ENCODE measurements around the gene YTHDF1.

The YTHDF1 gene

GRCh38 chr20:63225082-63225454 is 9.1 kb upstream of the YTHDF1 start (continued):
- peak; percentile 5 for TF ChIP-seq FEZF1 (tag by site-specific recombination; IDR thresholded peaks at IDR 0.05)
- 0 out of 2 replicates have a peak, but pooled peaks have one; percentile 3 for TF ChIP-seq ZXDB (tag by site-specific recombination; IDR thresholded peaks at IDR 0.05)
- no peak for TF ChIP-seq ZNF518A (tag by site-specific recombination; conservative IDR thresholded peaks at IDR 0.05; ENCODE audit: low read depth)
- no peak for TF ChIP-seq ELK4 (IDR thresholded peaks at IDR 0.05; ENCODE audit: borderline replicate concordance, low read depth, low read length)

- H3K9me3 ChIP-seq (ENCODE audit: control insufficient read depth, insufficient read depth, low read depth, low read length): no peaks in the 10 kb centered on the region
- no peak overlapping the region for H3K4me3 ChIP-seq (ENCODE audit: low read depth, low read length)
- H3K4me1 ChIP-seq (ENCODE audit: control insufficient read depth, insufficient read depth, low read length): peaks cover 4% of the 10 kb centered on the region
- CTCF ChIA-PET: interaction anchor here (0.6 to 5.4 kb wide), 30 partner anchors 10 to 993 kb away, joined by 3 to 85 read pairs (median 10); partner anchors contain the start of genes ARFGAP1, BIRC7, COL20A1 and YTHDF1
- POLR2A ChIA-PET: interaction anchor here (0.5 to 3.6 kb wide), 6 partner anchors 9 to 403 kb away, joined by 4 to 26 read pairs (median 6); partner anchors contain the start of genes ARFGAP1 and YTHDF1
- peak overlapping the region; percentile 25; the same call in 1 of the 2 replicates for H3K27ac ChIP-seq (ENCODE audit: extremely low read depth, low read depth, low read length)
- H3K36me3 ChIP-seq (ENCODE audit: control insufficient read depth in 2 of 2, insufficient read depth in 1 of 2, low read length in 2 of 2): no peaks in the 10 kb centered on the region
- no peak for TF ChIP-seq ZNF521 (tag by site-specific recombination; IDR thresholded peaks at IDR 0.05)
- no peak for TF ChIP-seq KLF10 (tag by site-specific recombination; IDR thresholded peaks at IDR 0.05)
- TF ChIP-seq ZIC2 (tag by site-specific recombination; IDR thresholded peaks at IDR 0.05): peak; percentile 100
- TF ChIP-seq, protein P1, sequence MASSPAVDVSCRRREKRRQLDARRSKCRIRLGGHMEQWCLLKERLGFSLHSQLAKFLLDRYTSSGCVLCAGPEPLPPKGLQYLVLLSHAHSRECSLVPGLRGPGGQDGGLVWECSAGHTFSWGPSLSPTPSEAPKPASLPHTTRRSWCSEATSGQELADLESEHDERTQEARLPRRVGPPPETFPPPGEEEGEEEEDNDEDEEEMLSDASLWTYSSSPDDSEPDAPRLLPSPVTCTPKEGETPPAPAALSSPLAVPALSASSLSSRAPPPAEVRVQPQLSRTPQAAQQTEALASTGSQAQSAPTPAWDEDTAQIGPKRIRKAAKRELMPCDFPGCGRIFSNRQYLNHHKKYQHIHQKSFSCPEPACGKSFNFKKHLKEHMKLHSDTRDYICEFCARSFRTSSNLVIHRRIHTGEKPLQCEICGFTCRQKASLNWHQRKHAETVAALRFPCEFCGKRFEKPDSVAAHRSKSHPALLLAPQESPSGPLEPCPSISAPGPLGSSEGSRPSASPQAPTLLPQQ (tag by site-specific recombination; IDR thresholded peaks at IDR 0.05): peak; percentile 98
- TF ChIP-seq KLF9 (tag by site-specific recombination; IDR thresholded peaks at IDR 0.05; ENCODE audit: low read depth): no peak
- TF ChIP-seq, protein P2, sequence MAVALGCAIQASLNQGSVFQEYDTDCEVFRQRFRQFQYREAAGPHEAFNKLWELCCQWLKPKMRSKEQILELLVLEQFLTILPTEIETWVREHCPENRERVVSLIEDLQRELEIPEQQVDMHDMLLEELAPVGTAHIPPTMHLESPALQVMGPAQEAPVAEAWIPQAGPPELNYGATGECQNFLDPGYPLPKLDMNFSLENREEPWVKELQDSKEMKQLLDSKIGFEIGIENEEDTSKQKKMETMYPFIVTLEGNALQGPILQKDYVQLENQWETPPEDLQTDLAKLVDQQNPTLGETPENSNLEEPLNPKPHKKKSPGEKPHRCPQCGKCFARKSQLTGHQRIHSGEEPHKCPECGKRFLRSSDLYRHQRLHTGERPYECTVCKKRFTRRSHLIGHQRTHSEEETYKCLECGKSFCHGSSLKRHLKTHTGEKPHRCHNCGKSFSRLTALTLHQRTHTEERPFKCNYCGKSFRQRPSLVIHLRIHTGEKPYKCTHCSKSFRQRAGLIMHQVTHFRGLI (tag by site-specific recombination; IDR thresholded peaks at IDR 0.05): 0 out of 2 replicates have a peak, but pooled peaks have one; percentile 41
- no peak for TF ChIP-seq ZNF707 (tag by site-specific recombination; IDR thresholded peaks at IDR 0.05)
- 0 out of 2 replicates have a peak, but pooled peaks have one; percentile 33 for TF ChIP-seq KLF16 (tag by site-specific recombination; IDR thresholded peaks at IDR 0.05)
- no peak for TF ChIP-seq ZNF555 (tag by site-specific recombination; conservative IDR thresholded peaks at IDR 0.05)
- no peak for TF ChIP-seq GLI2 (tag by site-specific recombination; IDR thresholded peaks at IDR 0.05; ENCODE audit: borderline replicate concordance, low read depth)
- TF ChIP-seq SCRT1 (tag by site-specific recombination; IDR thresholded peaks at IDR 0.05; ENCODE audit: borderline replicate concordance): no peak; the same call in 1 of the 2 replicates
- 0 out of 2 replicates have a peak, but pooled peaks have one; percentile 26 for TF ChIP-seq ZXDB (tag by site-specific recombination; IDR thresholded peaks at IDR 0.05)
- TF ChIP-seq, protein P3, sequence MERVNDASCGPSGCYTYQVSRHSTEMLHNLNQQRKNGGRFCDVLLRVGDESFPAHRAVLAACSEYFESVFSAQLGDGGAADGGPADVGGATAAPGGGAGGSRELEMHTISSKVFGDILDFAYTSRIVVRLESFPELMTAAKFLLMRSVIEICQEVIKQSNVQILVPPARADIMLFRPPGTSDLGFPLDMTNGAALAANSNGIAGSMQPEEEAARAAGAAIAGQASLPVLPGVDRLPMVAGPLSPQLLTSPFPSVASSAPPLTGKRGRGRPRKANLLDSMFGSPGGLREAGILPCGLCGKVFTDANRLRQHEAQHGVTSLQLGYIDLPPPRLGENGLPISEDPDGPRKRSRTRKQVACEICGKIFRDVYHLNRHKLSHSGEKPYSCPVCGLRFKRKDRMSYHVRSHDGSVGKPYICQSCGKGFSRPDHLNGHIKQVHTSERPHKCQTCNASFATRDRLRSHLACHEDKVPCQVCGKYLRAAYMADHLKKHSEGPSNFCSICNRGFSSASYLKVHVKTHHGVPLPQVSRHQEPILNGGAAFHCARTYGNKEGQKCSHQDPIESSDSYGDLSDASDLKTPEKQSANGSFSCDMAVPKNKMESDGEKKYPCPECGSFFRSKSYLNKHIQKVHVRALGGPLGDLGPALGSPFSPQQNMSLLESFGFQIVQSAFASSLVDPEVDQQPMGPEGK (tag by site-specific recombination; IDR thresholded peaks at IDR 0.05): peak; percentile 77
- TF ChIP-seq CTCF (tag by site-specific recombination; IDR thresholded peaks at IDR 0.05): peak; percentile 87; the same call in 1 of the 2 replicates
- no peak for TF ChIP-seq ZNF2 (tag by site-specific recombination; IDR thresholded peaks at IDR 0.05)
- peak; percentile 74 for TF ChIP-seq ZBTB17 (tag by site-specific recombination; IDR thresholded peaks at IDR 0.05)
Observed at GRCh38 chr20:63224412-63225081, 8.6 kb upstream of the YTHDF1 start.
